IMR-90 (cell line): ENCODE data around the gene PCGF3. TPM values are rescaled to one million over a fixed set of nuclear protein-coding genes. Genes with fewer than 3 reads are reported as not detected.
"Not testable (repeated sequence)": the region's sequence is repeated elsewhere in the genome, so short reads cannot be mapped to it uniquely, and the experiment has no call there.

ENCODE experiments used
- ATAC-seq: fragments of 200-7000 bp; cut with Tn5 transposase; 2 replicates; pipeline ENCODE4 v1.9.1; 2020; ENCODE audit warnings: low read depth, mild to moderate bottlenecking, moderate library complexity
- BruUV-seq: library from RNA; stranded (reverse); fragments of 400-500 nt; replicated peaks from 2 replicates; lab custom pipeline; 2021; lab: Mats Ljungman, UMichigan
- CTCF ChIA-PET: fragments of 300-600 bp; formaldehyde crosslinking; extraction: SDS; loops from one replicate; lab custom pipeline; 2021; ENCODE audit warnings: antibody characterized with exemption; lab: Yijun Ruan, JAX
- POLR2A ChIA-PET: fragments of 300-600 bp; sonication (Branson Sonifier 250); formaldehyde crosslinking; loops from one replicate; lab custom pipeline; 2022; ENCODE audit warnings: antibody characterized with exemption; ENCODE audit not compliant: unreplicated experiment; lab: Charles Lee
- DNase-seq: peaks from one replicate; pipeline ENCODE4 v3.0.0; 2013
- H2AFZ ChIP-seq: replicated peaks from 2 replicates; pipeline ENCODE3; 2013; ENCODE audit warnings: low read length, mild to moderate bottlenecking; ENCODE audit not compliant: poor library complexity
- H2AK5ac ChIP-seq: 2 replicates; pipeline ENCODE4 v1.6.1; 2013; ENCODE audit warnings: low read depth, low read length, inconsistent platforms
- H2AK9ac ChIP-seq: replicated peaks from 2 replicates; pipeline ENCODE3; 2013; ENCODE audit warnings: mild to moderate bottlenecking, low read depth, low read length, moderate library complexity; ENCODE audit not compliant: poor library complexity
- H2BK120ac ChIP-seq: 2 replicates; pipeline ENCODE4 v1.6.1; 2013; ENCODE audit warnings: low read depth, low read length, inconsistent platforms
- H2BK15ac ChIP-seq: 3 replicates; pipeline ENCODE4 v1.6.1; 2013; ENCODE audit warnings: low read depth, low read length, inconsistent platforms
- H2BK20ac ChIP-seq: 2 replicates; pipeline ENCODE4 v1.6.1; 2013; ENCODE audit warnings: low read depth, mild to moderate bottlenecking, inconsistent platforms, low read length, moderate library complexity
- H2BK5ac ChIP-seq: 2 replicates; pipeline ENCODE4 v1.6.1; 2013; ENCODE audit warnings: mild to moderate bottlenecking, low read depth, low read length, inconsistent platforms; ENCODE audit not compliant: poor library complexity, severe bottlenecking
- H3K14ac ChIP-seq: replicated peaks from 2 replicates; pipeline ENCODE4 v1.6.1; 2013; ENCODE audit warnings: low read depth, low read length, inconsistent platforms
- H3K18ac ChIP-seq: 2 replicates; pipeline ENCODE4 v1.6.1; 2013; ENCODE audit warnings: low read depth, low read length, control low read depth
- H3K23ac ChIP-seq: 2 replicates; pipeline ENCODE4 v1.6.1; 2013; ENCODE audit warnings: low read depth, low read length, inconsistent platforms
- H3K27ac ChIP-seq: 2 replicates; pipeline ENCODE4 v1.5.1; 2013; ENCODE audit warnings: mild to moderate bottlenecking, control low read depth, low read length; ENCODE audit not compliant: insufficient read depth
- H3K27me3 ChIP-seq: 2 replicates; pipeline ENCODE4 v1.6.1; 2013; ENCODE audit warnings: low read length; ENCODE audit not compliant: control insufficient read depth, insufficient read depth
- H3K36me3 ChIP-seq: 2 replicates; pipeline ENCODE4 v1.6.1; 2013; ENCODE audit warnings: low read length, mixed read lengths; ENCODE audit not compliant: control insufficient read depth, insufficient read depth
- H3K4ac ChIP-seq: 2 replicates; pipeline ENCODE4 v1.6.1; 2013; ENCODE audit warnings: low read depth, low read length, inconsistent platforms
- H3K4me1 ChIP-seq: 2 replicates; pipeline ENCODE4 v1.6.1; 2013; ENCODE audit warnings: low read length, mixed read lengths; ENCODE audit not compliant: control insufficient read depth, insufficient read depth
- H3K4me2 ChIP-seq: 2 replicates; pipeline ENCODE4 v1.6.1; 2013; ENCODE audit warnings: low read depth, mild to moderate bottlenecking, control low read depth, low read length, moderate library complexity
- H3K4me3 ChIP-seq: 2 replicates; pipeline ENCODE4 v1.5.1; 2013; ENCODE audit warnings: low read depth, mild to moderate bottlenecking, control low read depth, low read length, moderate library complexity; ENCODE audit not compliant: insufficient read depth
- H3K56ac ChIP-seq: 2 replicates; pipeline ENCODE4 v1.6.1; 2013; ENCODE audit warnings: low read length, inconsistent platforms; ENCODE audit not compliant: insufficient read depth; ENCODE audit errors: extremely low read depth
- H3K79me1 ChIP-seq, 2 experiments: 2 replicates each; pipeline ENCODE4 v1.6.1; 2013; ENCODE audit warnings: low read length in 2 of 2, inconsistent platforms in 1 of 2, low read depth in 1 of 2
- H3K9ac ChIP-seq: 2 replicates; pipeline ENCODE4 v1.6.1; 2013; ENCODE audit warnings: low read depth, low read length, control low read depth
- H3K9me1 ChIP-seq: 2 replicates; pipeline ENCODE4 v1.6.1; 2013; ENCODE audit warnings: low read length, inconsistent platforms; ENCODE audit not compliant: insufficient read depth
- H3K9me3 ChIP-seq: 2 replicates; pipeline ENCODE4 v1.6.1; 2013; ENCODE audit warnings: low read length; ENCODE audit not compliant: control insufficient read depth, insufficient read depth
- H4K20me1 ChIP-seq: 2 replicates; pipeline ENCODE4 v1.6.1; 2013; ENCODE audit warnings: low read length, inconsistent platforms; ENCODE audit not compliant: insufficient read depth
- H4K5ac ChIP-seq: 2 replicates; pipeline ENCODE4 v1.6.1; 2013; ENCODE audit warnings: mild to moderate bottlenecking, low read depth, low read length, control low read depth
- H4K8ac ChIP-seq, 2 experiments: 2 replicates each; pipeline ENCODE4 v1.6.1; 2013; ENCODE audit warnings: low read depth in 2 of 2, low read length in 2 of 2, control low read depth in 1 of 2, inconsistent platforms in 1 of 2
- H4K91ac ChIP-seq: 2 replicates; pipeline ENCODE4 v1.6.1; 2013; ENCODE audit warnings: low read depth, low read length, inconsistent platforms; ENCODE audit not compliant: insufficient read depth
- WGBS, 2 experiments: methylation state at CpG; one replicate each; pipeline versions ENCODE4 v1.1.5 to v1.1.7; 2013; ENCODE audit warnings: missing lambda C conversion rate in 2 of 2; ENCODE audit not compliant: insufficient read length in 1 of 2; ENCODE audit errors: extremely low coverage in 2 of 2; 5-methylcytosine and 5-hydroxymethylcytosine counted together
- dilution Hi-C: fragments of 300-500 bp; cut with HindIII; formaldehyde crosslinking; loops from one replicate; pipeline ENCODE4 v1.14.3; 2018; ENCODE audit warnings: low sequenced_read_pairs; ENCODE audit not compliant: unreplicated experiment
- in situ Hi-C: fragments of 300-500 bp; cut with MboI; formaldehyde crosslinking; loops from 3 replicates; pipeline ENCODE4 v1.14.3; 2019; ENCODE audit warnings: low sequenced_read_pairs, inconsistent platforms, mixed read lengths
- intact Hi-C: fragments of 100-400 bp; cut with micrococcal nuclease; formaldehyde crosslinking; loops from 2 replicates; pipeline ENCODE4 v1.10.0; 2022
- polyA plus RNA-seq, 3 experiments: library from polyadenylated mRNA; depleted of rRNA; stranded (reverse); fragments of >200 nt; gene quantifications; 2 replicates each; pipeline ENCODE4 v1.2.3, GENCODE V29; 2012; ENCODE audit warnings: low replicate concordance in 1 of 3
- total RNA-seq: library from RNA; depleted of rRNA; stranded (reverse); fragments of >200 nt; gene quantifications from 2 replicates; pipeline ENCODE4 v1.2.3, GENCODE V29; 2012

The PCGF3 gene
- total and polyA plus RNA-seq, 2 of the 4 experiments (the other 2 are of a cell fraction): 40.0 to 55.3 TPM

DNA sequence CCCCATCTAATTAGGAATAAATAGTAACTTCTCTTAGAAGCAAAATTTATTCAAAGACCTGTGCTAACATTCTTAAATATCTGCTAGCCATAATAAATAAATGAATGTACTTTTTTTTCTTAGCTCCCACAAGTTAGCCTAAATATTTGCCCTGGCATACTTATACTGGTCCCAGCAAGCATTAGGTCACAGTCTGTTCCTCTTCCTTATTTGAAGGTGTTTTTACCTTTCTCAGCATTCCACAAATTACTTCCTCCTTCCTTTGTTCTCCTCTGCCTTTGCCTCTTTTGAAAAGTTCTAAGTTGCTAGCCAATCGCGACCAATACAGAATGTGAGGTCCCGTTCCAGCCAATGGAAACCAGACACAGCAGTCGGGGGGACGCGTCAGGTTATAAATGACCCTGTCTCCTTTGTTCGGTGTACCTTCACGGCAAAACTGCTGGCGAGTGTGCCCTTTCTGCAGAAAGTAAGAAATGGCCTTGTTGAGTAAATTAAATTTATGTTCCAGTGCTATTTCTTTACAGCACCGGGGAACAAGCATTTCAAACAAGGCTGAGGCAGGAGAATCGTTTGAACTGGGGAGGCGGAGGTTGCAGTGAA lies 11.2 kb upstream of the PCGF3 start:
- H3K4me2 ChIP-seq, H3K4me1 ChIP-seq, H3K56ac ChIP-seq, H3K27ac ChIP-seq, POLR2A ChIA-PET, H3K14ac ChIP-seq, H2AK9ac ChIP-seq, H2BK5ac ChIP-seq, dilution Hi-C loops, H4K8ac ChIP-seq, BruUV-seq, H2BK120ac ChIP-seq, H2BK15ac ChIP-seq, H4K91ac ChIP-seq, H3K9me1 ChIP-seq, H3K23ac ChIP-seq, DNase-seq, H3K18ac ChIP-seq, H3K4ac ChIP-seq, H3K4me3 ChIP-seq, H3K36me3 ChIP-seq, H3K79me1 ChIP-seq, H2AK5ac ChIP-seq, intact Hi-C loops, H2AFZ ChIP-seq, H4K20me1 ChIP-seq, H3K9ac ChIP-seq, H4K5ac ChIP-seq, in situ Hi-C loops, CTCF ChIA-PET, ATAC-seq, H3K9me3 ChIP-seq, H2BK20ac ChIP-seq: not testable (repeated sequence)
- peaks cover 18% of the 10 kb centered on the region for H3K27me3 ChIP-seq
- WGBS, 2 experiments: 82% methylated on average over 6 of the region's 12 CpGs; no CpG with 5 or more reads in 1 of the 2 experiments
